ENCODE data around the gene C3orf62. TPM values are rescaled to one million over a fixed set of nuclear protein-coding genes. Genes with fewer than 3 reads are reported as not detected.
A peak's percentile ranks its signal among the peaks of the same experiment; 100 is the strongest.

The C3orf62 gene
- 1 to 10 TPM; 2.6 to 3.3 (median 3.0) TPM for total RNA-seq

- WGBS, 2 donors: 1 to 2% methylated on average over 48 to 49 of the region's 51 CpGs
- H3K27me3 ChIP-seq: no peaks in the 10 kb centered on the region
- peak within 1 kb of the TSS; percentile 91 to 98 (median 92) for H3K27ac ChIP-seq
- peak; percentile 78 to 84 for DNase-seq (ENCODE audit: low spot score in 2 of 2)
- H3K4me3 ChIP-seq: peak within 1 kb of the TSS; percentile 39 to 55 (median 48)
- peaks cover 0 to 35% (median 0%) of the 10 kb centered on the region in 3 donors for H3K36me3 ChIP-seq
- H3K4me1 ChIP-seq: peaks cover 0 to 43% (median 24%) of the 10 kb centered on the region in 4 donors
- no peaks in the 10 kb centered on the region for H3K9me3 ChIP-seq
- TF ChIP-seq EP300 (IDR thresholded peaks at IDR 0.05): peak; percentile 20 to 81
- peak in 1 of 2 donors; percentile 44 for TF ChIP-seq POLR2A (IDR thresholded peaks at IDR 0.05)
- peak in 1 of 5 experiments; percentile 18 for TF ChIP-seq CTCF (IDR thresholded peaks at IDR 0.05)
Measured at GRCh38 chr3:49276475-49277382, at the start of gene C3orf62. Gene C3orf62, minus strand, starts transcription at chr3:49277232. Its CDS starts 360 bp downstream, at chr3:49276872.

GRCh38 chr3:49324768-49325167, 47.7 kb upstream of the C3orf62 start:
- Histone ChIP-seq H3K27ac (no peak overlapping the region), H3K36me3 (peaks cover 0 to 100% (median 45%) of the 10 kb centered on the region in 3 donors), H3K4me3 (no peak overlapping the region), H3K27me3 (no peaks in the 10 kb centered on the region), H3K4me1 (no peaks in the 10 kb centered on the region), H3K9me3 (no peaks in the 10 kb centered on the region)
- WGBS, 2 donors: 97 to 98% methylated on average over 7 of the region's 7 CpGs
- TF ChIP-seq EP300 (IDR thresholded peaks at IDR 0.05): no peak
- TF ChIP-seq CTCF (IDR thresholded peaks at IDR 0.05): no peak
- TF ChIP-seq POLR2A (IDR thresholded peaks at IDR 0.05): no peak
- no peak for DNase-seq (ENCODE audit: low spot score in 2 of 2)

GRCh38 chr3:49316696-49317457, 39.8 kb upstream of the C3orf62 start:
- 96 to 99% methylated on average over 13 to 16 of the region's 16 CpGs for WGBS, 2 donors
- H3K36me3 ChIP-seq: peaks cover 0 to 93% (median 16%) of the 10 kb centered on the region in 3 donors
- H3K4me3 ChIP-seq: no peak overlapping the region
- no peaks in the 10 kb centered on the region for H3K9me3 ChIP-seq
- H3K27me3 ChIP-seq: no peaks in the 10 kb centered on the region
- TF ChIP-seq EP300 (IDR thresholded peaks at IDR 0.05): no peak
- no peak for TF ChIP-seq POLR2A (IDR thresholded peaks at IDR 0.05)
- TF ChIP-seq CTCF (IDR thresholded peaks at IDR 0.05): no peak
- H3K4me1 ChIP-seq: no peaks in the 10 kb centered on the region
- DNase-seq (ENCODE audit: low spot score in 2 of 2): no peak
- no peak overlapping the region for H3K27ac ChIP-seq

- Histone ChIP-seq H3K27ac (no peak overlapping the region), H3K9me3 (no peaks in the 10 kb centered on the region), H3K27me3 (no peaks in the 10 kb centered on the region), H3K36me3 (peaks cover 0 to 92% (median 14%) of the 10 kb centered on the region in 3 donors), H3K4me3 (no peak overlapping the region), H3K4me1 (no peaks in the 10 kb centered on the region)
- no peak for DNase-seq (ENCODE audit: low spot score in 2 of 2)
- 83 to 84% methylated on average over 1 of the region's 1 CpG for WGBS, 2 donors
- no peak for TF ChIP-seq CTCF (IDR thresholded peaks at IDR 0.05)
- TF ChIP-seq POLR2A (IDR thresholded peaks at IDR 0.05): no peak
- no peak for TF ChIP-seq EP300 (IDR thresholded peaks at IDR 0.05)
Measured at GRCh38 chr3:49313896-49314688, 37.1 kb upstream of the C3orf62 start.

All from tibial nerve (tissue), 4 donors.